ENCODE data around the gene TCP11L1. TPM values are rescaled to one million over a fixed set of nuclear protein-coding genes. Genes with fewer than 3 reads are reported as not detected.

TCP11L1 gene
- total RNA-seq, 1 experiment from 2014 or later, result 16.8 TPM

DNA sequence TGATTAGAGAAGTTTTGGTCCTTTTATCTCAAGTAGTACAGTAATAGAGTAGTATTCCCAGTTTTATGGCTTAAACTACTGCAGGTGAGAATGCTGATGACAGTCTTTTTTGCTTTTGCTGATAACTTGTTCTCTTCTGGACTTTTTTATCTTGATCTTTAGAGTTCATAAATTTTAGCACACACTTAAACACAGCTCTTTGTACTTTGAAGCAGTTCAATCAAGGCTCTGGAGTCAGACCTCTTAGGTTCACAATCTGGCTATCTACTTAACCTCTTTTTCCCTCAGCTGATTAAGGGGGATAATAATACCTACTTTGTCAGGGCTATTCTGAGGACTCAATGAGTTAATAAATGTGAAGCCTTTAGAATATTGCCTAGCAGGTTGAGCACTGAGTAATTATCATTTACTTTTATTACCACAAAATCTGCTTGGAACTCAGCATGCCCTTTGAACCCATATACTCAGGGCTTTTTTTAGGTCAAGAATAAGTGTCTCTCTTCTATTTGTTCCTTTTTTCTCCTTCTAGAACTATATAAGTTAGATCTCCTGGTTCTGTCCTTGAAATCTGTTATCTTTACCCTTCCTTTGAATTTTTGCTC is 70.0 kb downstream of the TCP11L1 start (continued):
- TF ChIP-seq, protein P1, sequence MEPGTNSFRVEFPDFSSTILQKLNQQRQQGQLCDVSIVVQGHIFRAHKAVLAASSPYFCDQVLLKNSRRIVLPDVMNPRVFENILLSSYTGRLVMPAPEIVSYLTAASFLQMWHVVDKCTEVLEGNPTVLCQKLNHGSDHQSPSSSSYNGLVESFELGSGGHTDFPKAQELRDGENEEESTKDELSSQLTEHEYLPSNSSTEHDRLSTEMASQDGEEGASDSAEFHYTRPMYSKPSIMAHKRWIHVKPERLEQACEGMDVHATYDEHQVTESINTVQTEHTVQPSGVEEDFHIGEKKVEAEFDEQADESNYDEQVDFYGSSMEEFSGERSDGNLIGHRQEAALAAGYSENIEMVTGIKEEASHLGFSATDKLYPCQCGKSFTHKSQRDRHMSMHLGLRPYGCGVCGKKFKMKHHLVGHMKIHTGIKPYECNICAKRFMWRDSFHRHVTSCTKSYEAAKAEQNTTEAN (CRISPR knock-in tag; IDR thresholded peaks at IDR 0.05), result no peak
- TF ChIP-seq USF1 (CRISPR knock-in tag; IDR thresholded peaks at IDR 0.05), result no peak
- no peak for TF ChIP-seq ZNF232 (CRISPR knock-in tag; IDR thresholded peaks at IDR 0.05)
- no peak for TF ChIP-seq CTCF (IDR thresholded peaks at IDR 0.05)
- no peak for TF ChIP-seq RELA (CRISPR knock-in tag; IDR thresholded peaks at IDR 0.05; ENCODE audit: borderline replicate concordance)
- TF ChIP-seq FOXK1 (CRISPR knock-in tag; IDR thresholded peaks at IDR 0.05), result no peak
- TF ChIP-seq JAZF1 (CRISPR knock-in tag; IDR thresholded peaks at IDR 0.05), result no peak
- no peak for TF ChIP-seq ZBTB21 (CRISPR knock-in tag; IDR thresholded peaks at IDR 0.05; ENCODE audit: borderline replicate concordance)
- no peak for TF ChIP-seq NFYB (CRISPR knock-in tag; conservative IDR thresholded peaks at IDR 0.05; ENCODE audit: low read depth)
- no peak for TF ChIP-seq CREB1 (CRISPR knock-in tag; IDR thresholded peaks at IDR 0.05)
- TF ChIP-seq, protein P2, sequence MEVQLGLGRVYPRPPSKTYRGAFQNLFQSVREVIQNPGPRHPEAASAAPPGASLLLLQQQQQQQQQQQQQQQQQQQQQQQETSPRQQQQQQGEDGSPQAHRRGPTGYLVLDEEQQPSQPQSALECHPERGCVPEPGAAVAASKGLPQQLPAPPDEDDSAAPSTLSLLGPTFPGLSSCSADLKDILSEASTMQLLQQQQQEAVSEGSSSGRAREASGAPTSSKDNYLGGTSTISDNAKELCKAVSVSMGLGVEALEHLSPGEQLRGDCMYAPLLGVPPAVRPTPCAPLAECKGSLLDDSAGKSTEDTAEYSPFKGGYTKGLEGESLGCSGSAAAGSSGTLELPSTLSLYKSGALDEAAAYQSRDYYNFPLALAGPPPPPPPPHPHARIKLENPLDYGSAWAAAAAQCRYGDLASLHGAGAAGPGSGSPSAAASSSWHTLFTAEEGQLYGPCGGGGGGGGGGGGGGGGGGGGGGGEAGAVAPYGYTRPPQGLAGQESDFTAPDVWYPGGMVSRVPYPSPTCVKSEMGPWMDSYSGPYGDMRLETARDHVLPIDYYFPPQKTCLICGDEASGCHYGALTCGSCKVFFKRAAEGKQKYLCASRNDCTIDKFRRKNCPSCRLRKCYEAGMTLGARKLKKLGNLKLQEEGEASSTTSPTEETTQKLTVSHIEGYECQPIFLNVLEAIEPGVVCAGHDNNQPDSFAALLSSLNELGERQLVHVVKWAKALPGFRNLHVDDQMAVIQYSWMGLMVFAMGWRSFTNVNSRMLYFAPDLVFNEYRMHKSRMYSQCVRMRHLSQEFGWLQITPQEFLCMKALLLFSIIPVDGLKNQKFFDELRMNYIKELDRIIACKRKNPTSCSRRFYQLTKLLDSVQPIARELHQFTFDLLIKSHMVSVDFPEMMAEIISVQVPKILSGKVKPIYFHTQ (CRISPR knock-in tag; IDR thresholded peaks at IDR 0.05), result no peak
- TF ChIP-seq ZNF263 (CRISPR knock-in tag; IDR thresholded peaks at IDR 0.05; ENCODE audit: low read depth), result no peak
- TF ChIP-seq, protein P3, sequence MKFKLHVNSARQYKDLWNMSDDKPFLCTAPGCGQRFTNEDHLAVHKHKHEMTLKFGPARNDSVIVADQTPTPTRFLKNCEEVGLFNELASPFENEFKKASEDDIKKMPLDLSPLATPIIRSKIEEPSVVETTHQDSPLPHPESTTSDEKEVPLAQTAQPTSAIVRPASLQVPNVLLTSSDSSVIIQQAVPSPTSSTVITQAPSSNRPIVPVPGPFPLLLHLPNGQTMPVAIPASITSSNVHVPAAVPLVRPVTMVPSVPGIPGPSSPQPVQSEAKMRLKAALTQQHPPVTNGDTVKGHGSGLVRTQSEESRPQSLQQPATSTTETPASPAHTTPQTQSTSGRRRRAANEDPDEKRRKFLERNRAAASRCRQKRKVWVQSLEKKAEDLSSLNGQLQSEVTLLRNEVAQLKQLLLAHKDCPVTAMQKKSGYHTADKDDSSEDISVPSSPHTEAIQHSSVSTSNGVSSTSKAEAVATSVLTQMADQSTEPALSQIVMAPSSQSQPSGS (CRISPR knock-in tag; IDR thresholded peaks at IDR 0.05; ENCODE audit: borderline replicate concordance, low read depth), result no peak

DNA sequence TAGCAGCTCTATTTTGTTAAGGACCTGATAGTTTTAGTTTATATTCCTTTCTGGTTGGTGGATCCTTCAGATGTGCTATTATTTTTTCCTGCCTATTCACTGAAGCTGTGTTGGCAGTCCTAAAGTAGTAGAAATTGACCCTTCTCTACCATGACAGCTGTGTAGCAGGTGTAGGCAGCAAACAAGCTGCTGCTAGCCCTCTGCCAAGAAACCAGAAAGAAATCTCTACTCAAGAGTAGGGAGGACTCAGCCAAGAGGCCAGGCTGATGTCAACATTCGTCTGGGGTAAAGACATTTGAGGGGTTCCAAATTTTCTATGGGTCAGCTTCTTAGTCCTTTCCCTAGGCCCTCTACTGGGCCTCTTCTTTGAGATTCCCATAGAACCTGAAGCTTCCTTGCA is 70.7 kb downstream of the TCP11L1 start:
- TF ChIP-seq TP53 (CRISPR knock-in tag; IDR thresholded peaks at IDR 0.05), result no peak
- no peak for TF ChIP-seq FOXP1 (CRISPR knock-in tag; IDR thresholded peaks at IDR 0.05; ENCODE audit: borderline replicate concordance)
- no peak for TF ChIP-seq ZNF512 (CRISPR knock-in tag; IDR thresholded peaks at IDR 0.05; ENCODE audit: borderline replicate concordance)
- TF ChIP-seq ZBTB21 (CRISPR knock-in tag; IDR thresholded peaks at IDR 0.05; ENCODE audit: borderline replicate concordance), result no peak
- ATAC-seq (no peak), DNase-seq (ENCODE audit: low spot score) (no peak)
- Mint-ChIP-seq H3K36me3 (peaks cover 20% of the 10 kb centered on the region), H3K27ac (no peak overlapping the region; the same call in 1 of the 2 replicates), H3K9me3 (no peaks in the 10 kb centered on the region), H3K27me3 (ENCODE audit: low read depth) (no peaks in the 10 kb centered on the region), H3K4me1 (no peaks in the 10 kb centered on the region), H3K4me3 (no peak overlapping the region)
- ChIA-PET POLR2A (interaction anchor here (0.8 kb wide), 1 partner anchor 51 kb away, joined by 3 read pairs; the partner anchor contains the start of gene CSTF3), CTCF (interaction anchor here (1.1 kb wide), 1 partner anchor 45 kb away, joined by 5 read pairs; no protein-coding TSS in a partner anchor)

All from WTC11 (cell line).